ENCODE results near the gene ARHGAP11A.

DNA sequence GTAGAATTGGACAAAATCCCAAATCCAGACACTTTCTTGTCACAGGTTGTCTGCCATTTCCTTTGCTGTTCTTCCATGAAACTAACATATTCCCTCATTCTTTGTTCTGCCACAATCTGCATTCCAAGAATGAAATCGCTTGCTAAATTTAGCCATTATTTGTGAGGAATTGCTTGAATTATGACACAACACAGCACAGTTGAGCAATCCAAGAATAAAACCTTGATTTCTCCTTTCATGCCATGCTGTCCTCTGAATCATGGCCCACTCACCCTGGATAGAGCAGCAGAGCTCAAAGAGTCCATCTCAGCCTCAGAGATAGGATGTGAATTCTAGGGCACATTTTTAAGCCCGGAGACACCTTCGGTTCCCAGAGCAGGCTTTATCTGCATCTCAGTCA, 67.3 kb downstream of the ARHGAP11A start:
- TF ChIP-seq, protein P1, sequence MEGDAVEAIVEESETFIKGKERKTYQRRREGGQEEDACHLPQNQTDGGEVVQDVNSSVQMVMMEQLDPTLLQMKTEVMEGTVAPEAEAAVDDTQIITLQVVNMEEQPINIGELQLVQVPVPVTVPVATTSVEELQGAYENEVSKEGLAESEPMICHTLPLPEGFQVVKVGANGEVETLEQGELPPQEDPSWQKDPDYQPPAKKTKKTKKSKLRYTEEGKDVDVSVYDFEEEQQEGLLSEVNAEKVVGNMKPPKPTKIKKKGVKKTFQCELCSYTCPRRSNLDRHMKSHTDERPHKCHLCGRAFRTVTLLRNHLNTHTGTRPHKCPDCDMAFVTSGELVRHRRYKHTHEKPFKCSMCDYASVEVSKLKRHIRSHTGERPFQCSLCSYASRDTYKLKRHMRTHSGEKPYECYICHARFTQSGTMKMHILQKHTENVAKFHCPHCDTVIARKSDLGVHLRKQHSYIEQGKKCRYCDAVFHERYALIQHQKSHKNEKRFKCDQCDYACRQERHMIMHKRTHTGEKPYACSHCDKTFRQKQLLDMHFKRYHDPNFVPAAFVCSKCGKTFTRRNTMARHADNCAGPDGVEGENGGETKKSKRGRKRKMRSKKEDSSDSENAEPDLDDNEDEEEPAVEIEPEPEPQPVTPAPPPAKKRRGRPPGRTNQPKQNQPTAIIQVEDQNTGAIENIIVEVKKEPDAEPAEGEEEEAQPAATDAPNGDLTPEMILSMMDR (IDR thresholded peaks at IDR 0.05; ENCODE audit: low read depth, low read length, missing input control): no peak
- no peak for TF ChIP-seq JUND (IDR thresholded peaks at IDR 0.05)
- no peak for TF ChIP-seq SP1 (IDR thresholded peaks at IDR 0.05)
- TF ChIP-seq TAF1 (conservative IDR thresholded peaks at IDR 0.05): no peak
- no peak for TF ChIP-seq GABPA (IDR thresholded peaks at IDR 0.05 in 1 of 2, conservative IDR thresholded peaks at IDR 0.05 in 1 of 2)
- TF ChIP-seq RAD21 (IDR thresholded peaks at IDR 0.05): no peak
- TF ChIP-seq FOXA1 (IDR thresholded peaks at IDR 0.05): no peak
- no peak for TF ChIP-seq RXRA (IDR thresholded peaks at IDR 0.05)
- TF ChIP-seq, protein P2, sequence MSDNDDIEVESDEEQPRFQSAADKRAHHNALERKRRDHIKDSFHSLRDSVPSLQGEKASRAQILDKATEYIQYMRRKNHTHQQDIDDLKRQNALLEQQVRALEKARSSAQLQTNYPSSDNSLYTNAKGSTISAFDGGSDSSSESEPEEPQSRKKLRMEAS (IDR thresholded peaks at IDR 0.05): no peak
- TF ChIP-seq, protein P3, sequence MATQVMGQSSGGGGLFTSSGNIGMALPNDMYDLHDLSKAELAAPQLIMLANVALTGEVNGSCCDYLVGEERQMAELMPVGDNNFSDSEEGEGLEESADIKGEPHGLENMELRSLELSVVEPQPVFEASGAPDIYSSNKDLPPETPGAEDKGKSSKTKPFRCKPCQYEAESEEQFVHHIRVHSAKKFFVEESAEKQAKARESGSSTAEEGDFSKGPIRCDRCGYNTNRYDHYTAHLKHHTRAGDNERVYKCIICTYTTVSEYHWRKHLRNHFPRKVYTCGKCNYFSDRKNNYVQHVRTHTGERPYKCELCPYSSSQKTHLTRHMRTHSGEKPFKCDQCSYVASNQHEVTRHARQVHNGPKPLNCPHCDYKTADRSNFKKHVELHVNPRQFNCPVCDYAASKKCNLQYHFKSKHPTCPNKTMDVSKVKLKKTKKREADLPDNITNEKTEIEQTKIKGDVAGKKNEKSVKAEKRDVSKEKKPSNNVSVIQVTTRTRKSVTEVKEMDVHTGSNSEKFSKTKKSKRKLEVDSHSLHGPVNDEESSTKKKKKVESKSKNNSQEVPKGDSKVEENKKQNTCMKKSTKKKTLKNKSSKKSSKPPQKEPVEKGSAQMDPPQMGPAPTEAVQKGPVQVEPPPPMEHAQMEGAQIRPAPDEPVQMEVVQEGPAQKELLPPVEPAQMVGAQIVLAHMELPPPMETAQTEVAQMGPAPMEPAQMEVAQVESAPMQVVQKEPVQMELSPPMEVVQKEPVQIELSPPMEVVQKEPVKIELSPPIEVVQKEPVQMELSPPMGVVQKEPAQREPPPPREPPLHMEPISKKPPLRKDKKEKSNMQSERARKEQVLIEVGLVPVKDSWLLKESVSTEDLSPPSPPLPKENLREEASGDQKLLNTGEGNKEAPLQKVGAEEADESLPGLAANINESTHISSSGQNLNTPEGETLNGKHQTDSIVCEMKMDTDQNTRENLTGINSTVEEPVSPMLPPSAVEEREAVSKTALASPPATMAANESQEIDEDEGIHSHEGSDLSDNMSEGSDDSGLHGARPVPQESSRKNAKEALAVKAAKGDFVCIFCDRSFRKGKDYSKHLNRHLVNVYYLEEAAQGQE (IDR thresholded peaks at IDR 0.05): no peak
- no peak for TF ChIP-seq YY1 (IDR thresholded peaks at IDR 0.05)
- TF ChIP-seq, protein P4, sequence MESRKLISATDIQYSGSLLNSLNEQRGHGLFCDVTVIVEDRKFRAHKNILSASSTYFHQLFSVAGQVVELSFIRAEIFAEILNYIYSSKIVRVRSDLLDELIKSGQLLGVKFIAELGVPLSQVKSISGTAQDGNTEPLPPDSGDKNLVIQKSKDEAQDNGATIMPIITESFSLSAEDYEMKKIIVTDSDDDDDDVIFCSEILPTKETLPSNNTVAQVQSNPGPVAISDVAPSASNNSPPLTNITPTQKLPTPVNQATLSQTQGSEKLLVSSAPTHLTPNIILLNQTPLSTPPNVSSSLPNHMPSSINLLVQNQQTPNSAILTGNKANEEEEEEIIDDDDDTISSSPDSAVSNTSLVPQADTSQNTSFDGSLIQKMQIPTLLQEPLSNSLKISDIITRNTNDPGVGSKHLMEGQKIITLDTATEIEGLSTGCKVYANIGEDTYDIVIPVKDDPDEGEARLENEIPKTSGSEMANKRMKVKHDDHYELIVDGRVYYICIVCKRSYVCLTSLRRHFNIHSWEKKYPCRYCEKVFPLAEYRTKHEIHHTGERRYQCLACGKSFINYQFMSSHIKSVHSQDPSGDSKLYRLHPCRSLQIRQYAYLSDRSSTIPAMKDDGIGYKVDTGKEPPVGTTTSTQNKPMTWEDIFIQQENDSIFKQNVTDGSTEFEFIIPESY (IDR thresholded peaks at IDR 0.05): no peak
- TF ChIP-seq EGR1 (IDR thresholded peaks at IDR 0.05; ENCODE audit: low read depth in 2 of 2): no peak
